GM23338 (cell line): ENCODE measurements around the gene MNX1. TPM values are rescaled to one million over a fixed set of nuclear protein-coding genes. Genes with fewer than 3 reads are reported as not detected.

Source experiments
- ATAC-seq: fragments of 200-7000 bp; cut with Tn5 transposase; 3 replicates; pipeline ENCODE4 v1.9.1; 2020
- DNase-seq: peaks from one replicate; pipeline ENCODE4 v3.0.0-alpha.2; 2015; ENCODE audit warnings: low spot score
- H2AFZ ChIP-seq: fragments of 200-600 bp; sonication (generic); 2 replicates; pipeline ENCODE4 v1.8.0; 2016; ENCODE audit warnings: antibody characterized with exemption, mild to moderate bottlenecking, moderate library complexity
- H3F3A ChIP-seq: fragments of 200-600 bp; sonication (generic); replicated peaks from 2 replicates; pipeline ENCODE4 v1.8.0; 2017; ENCODE audit warnings: antibody characterized with exemption, mixed run types, low read depth
- H3K27ac ChIP-seq: fragments of 200-600 bp; sonication (generic); 2 replicates; pipeline ENCODE4 v1.6.1; 2016; ENCODE audit warnings: low read depth
- H3K27me3 ChIP-seq: fragments of 200-600 bp; sonication (generic); 2 replicates; pipeline ENCODE4 v1.8.0; 2016; ENCODE audit warnings: mild to moderate bottlenecking, mixed run types, moderate library complexity; ENCODE audit not compliant: insufficient read depth
- H3K36me3 ChIP-seq: fragments of 200-600 bp; sonication (generic); 2 replicates; pipeline ENCODE4 v1.8.0; 2016; ENCODE audit warnings: mild to moderate bottlenecking; ENCODE audit not compliant: insufficient read depth
- H3K4me1 ChIP-seq: fragments of 200-600 bp; sonication (generic); 2 replicates; pipeline ENCODE4 v1.8.0; 2016; ENCODE audit warnings: mild to moderate bottlenecking, moderate library complexity; ENCODE audit not compliant: insufficient read depth
- H3K4me2 ChIP-seq: fragments of 200-600 bp; sonication (generic); 2 replicates; pipeline ENCODE4 v1.7.1; 2017; ENCODE audit warnings: mixed run types
- H3K4me3 ChIP-seq: fragments of 200-600 bp; sonication (generic); 2 replicates; pipeline ENCODE4 v1.6.1; 2016; ENCODE audit warnings: mixed run types
- H3K79me2 ChIP-seq: fragments of 200-600 bp; sonication (generic); replicated peaks from 2 replicates; pipeline ENCODE4 v1.8.0; 2017; ENCODE audit warnings: mild to moderate bottlenecking; ENCODE audit not compliant: insufficient read depth
- H3K9me2 ChIP-seq: fragments of 200-600 bp; sonication (generic); 2 replicates; pipeline ENCODE4 v1.8.0; 2017; ENCODE audit not compliant: insufficient read depth
- H4K20me1 ChIP-seq: fragments of 200-600 bp; sonication (generic); replicated peaks from 2 replicates; pipeline ENCODE4 v1.8.0; 2017; ENCODE audit warnings: mild to moderate bottlenecking; ENCODE audit not compliant: insufficient read depth
- H3K27ac Mint-ChIP-seq: 2 replicates; pipeline ENCODE4 v1.8.0; 2020; ENCODE audit warnings: inconsistent platforms, mild to moderate bottlenecking, moderate library complexity, mixed read lengths
- H3K27me3 Mint-ChIP-seq: 3 replicates; pipeline ENCODE4 v1.8.0; 2022; ENCODE audit warnings: low read depth, mild to moderate bottlenecking, moderate library complexity, mixed read lengths, inconsistent platforms; ENCODE audit not compliant: insufficient read depth, poor library complexity
- H3K36me3 Mint-ChIP-seq: 3 replicates; pipeline ENCODE4 v1.8.0; 2021; ENCODE audit warnings: low read depth, mild to moderate bottlenecking, inconsistent platforms, moderate library complexity, mixed read lengths
- H3K4me1 Mint-ChIP-seq: 3 replicates; pipeline ENCODE4 v1.8.0; 2020; ENCODE audit warnings: mild to moderate bottlenecking, inconsistent platforms, mixed read lengths
- H3K4me3 Mint-ChIP-seq: 3 replicates; pipeline ENCODE4 v1.8.0; 2021; ENCODE audit warnings: moderate library complexity, mild to moderate bottlenecking, inconsistent platforms, mixed read lengths
- H3K9me3 Mint-ChIP-seq: 3 replicates; pipeline ENCODE4 v1.8.0; 2020; ENCODE audit warnings: moderate library complexity, mild to moderate bottlenecking, inconsistent platforms, mixed read lengths
- EZH2 ChIP-seq: fragments of 200-600 bp; sonication (generic); IDR thresholded peaks from one replicate; pipeline ENCODE4 v1.8.0; 2017; ENCODE audit warnings: antibody characterized with exemption, mild to moderate bottlenecking, low read depth; ENCODE audit not compliant: unreplicated experiment
- EZH2phosphoT487 ChIP-seq: fragments of 200-600 bp; sonication (generic); IDR thresholded peaks from one replicate; pipeline ENCODE4 v1.8.1; 2018; ENCODE audit warnings: antibody characterized with exemption; ENCODE audit not compliant: unreplicated experiment
- JUNB ChIP-seq: IDR thresholded peaks from one replicate; pipeline ENCODE4 v1.6.1; 2016; ENCODE audit warnings: antibody characterized with exemption; ENCODE audit not compliant: unreplicated experiment
- NANOG ChIP-seq: IDR thresholded peaks from 2 replicates; pipeline ENCODE4 v1.6.1; 2016; ENCODE audit warnings: antibody characterized with exemption, borderline replicate concordance
- polyA plus RNA-seq: library from polyadenylated mRNA; unstranded; fragments of >200 nt; fragmentation: Nextera tagmentation; extraction: Ambion mirVana; gene quantifications from 2 replicates; pipeline ENCODE4 v1.2.1, GENCODE V29; 2016
- total RNA-seq: library from RNA; depleted of rRNA; stranded (reverse); fragments of >200 nt; shearing (Covaris generic); gene quantifications from 2 replicates; pipeline ENCODE4 v1.2.3, GENCODE V29; 2014
- TF ChIP-seq, protein P1 (sequence below): IDR thresholded peaks from 2 replicates; pipeline ENCODE4 v1.6.1; 2016; ENCODE audit warnings: antibody characterized with exemption

MNX1 gene
- total and polyA plus RNA-seq, 2 experiments from 2014 or later = 0.14 to 0.24 TPM

GRCh38 chr7:157006205-157006747 is 4.2 kb downstream of the MNX1 start:
- TF ChIP-seq JUNB (no peak), EZH2 (peak; percentile 79), EZH2phosphoT487 (peak; percentile 84)
- peak; percentile 1; the same call in 2 of the 3 replicates for ATAC-seq
- H3K36me3 Mint-ChIP-seq = no peaks in the 10 kb centered on the region
- Histone ChIP-seq H3K9me2 (no peaks in the 10 kb centered on the region), H4K20me1 (peaks cover 31% of the 10 kb centered on the region), H3K4me2 (peak overlapping the region; percentile 67), H3K4me3 (peak overlapping the region; percentile 41; the same call in 1 of the 2 replicates), H3K4me1 (peaks cover 57% of the 10 kb centered on the region), H3F3A (peaks cover 25% of the 10 kb centered on the region; the same call in 1 of the 2 replicates), H3K27ac (no peak overlapping the region), H2AFZ (peak overlapping the region; percentile 69), H3K79me2 (no peaks in the 10 kb centered on the region), H3K27me3 (peaks cover 97% of the 10 kb centered on the region), H3K36me3 (no peaks in the 10 kb centered on the region)
- H3K4me1 Mint-ChIP-seq = peaks cover 30% of the 10 kb centered on the region
- H3K27me3 Mint-ChIP-seq = peaks cover 87% of the 10 kb centered on the region
- 0 out of 3 replicates have a peak, but pooled peaks cover under 1% of the 10 kb centered on the region for H3K9me3 Mint-ChIP-seq
- 0 out of 3 replicates have a peak overlapping the region, but pooled peaks have one; percentile 27 for H3K4me3 Mint-ChIP-seq
- peak; percentile 67 for DNase-seq
- H3K27ac Mint-ChIP-seq = no peak overlapping the region

DNA sequence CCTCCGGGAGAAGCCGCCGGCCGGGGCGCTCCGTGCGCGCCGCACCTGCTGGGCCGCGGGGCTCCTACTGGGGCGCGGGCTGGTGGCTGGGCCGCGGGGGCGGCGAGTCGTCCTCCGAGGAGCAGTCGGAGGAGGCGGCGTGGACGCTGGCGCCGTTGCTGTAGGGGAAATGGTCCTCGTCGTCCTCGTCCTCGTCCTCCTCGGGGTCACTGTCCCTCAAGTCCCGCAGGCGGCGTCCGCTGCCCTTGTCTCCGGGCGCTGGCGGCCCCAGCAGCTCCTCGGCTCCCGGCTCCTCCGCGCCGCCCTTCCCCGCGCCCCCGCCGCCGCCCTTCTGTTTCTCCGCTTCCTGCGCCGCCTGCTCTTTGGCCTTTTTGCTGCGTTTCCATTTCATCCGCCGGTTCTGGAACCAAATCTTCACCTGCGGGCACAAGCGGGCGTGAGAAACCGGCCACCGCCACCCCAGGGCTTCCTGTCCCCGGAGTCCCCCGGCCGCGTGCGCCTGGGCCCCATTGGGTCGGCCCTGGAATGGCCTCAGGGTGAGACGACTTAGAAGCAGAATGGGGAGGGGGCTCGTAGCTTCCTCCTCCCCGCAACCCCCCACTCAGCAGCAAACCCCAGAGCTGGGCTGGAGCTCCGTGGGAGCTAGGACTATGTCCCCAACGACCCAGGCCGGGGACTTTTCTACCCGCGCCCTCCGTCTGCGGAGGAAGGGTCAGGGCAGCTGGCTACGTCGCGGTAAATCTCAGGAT is 4.8 kb downstream of the MNX1 start:
- peak overlapping the region; percentile 67 for H3K4me2 ChIP-seq
- peak overlapping the region; percentile 69 for H2AFZ ChIP-seq
- peak; percentile 68 for DNase-seq
- H3K27ac ChIP-seq = no peak overlapping the region
- no peaks in the 10 kb centered on the region for H3K79me2 ChIP-seq
- TF ChIP-seq NANOG = no peak
- TF ChIP-seq EZH2phosphoT487 = peak; percentile 99
- TF ChIP-seq EZH2 = peak; percentile 100
- Mint-ChIP-seq H3K27me3 (peaks cover 89% of the 10 kb centered on the region), H3K36me3 (no peaks in the 10 kb centered on the region), H3K27ac (no peak overlapping the region), H3K4me3 (peak overlapping the region; percentile 27; the same call in 1 of the 3 replicates), H3K9me3 (peaks cover 2% of the 10 kb centered on the region; the same call in 1 of the 3 replicates), H3K4me1 (peaks cover 34% of the 10 kb centered on the region)
- peaks cover 97% of the 10 kb centered on the region for H3K27me3 ChIP-seq
- no peak; the same call in 2 of the 3 replicates for ATAC-seq
- peak overlapping the region; percentile 41 for H3K4me3 ChIP-seq
- peaks cover 22% of the 10 kb centered on the region; the same call in 1 of the 2 replicates for H3F3A ChIP-seq
- H3K36me3 ChIP-seq = no peaks in the 10 kb centered on the region
- no peaks in the 10 kb centered on the region for H3K9me2 ChIP-seq
- peaks cover 63% of the 10 kb centered on the region for H3K4me1 ChIP-seq
- peaks cover 31% of the 10 kb centered on the region for H4K20me1 ChIP-seq

- Histone ChIP-seq H3K9me2 (no peaks in the 10 kb centered on the region), H2AFZ (peak overlapping the region; percentile 66; the same call in 1 of the 2 replicates), H3K27me3 (peaks cover 99% of the 10 kb centered on the region), H3K27ac (no peak overlapping the region), H3K79me2 (no peaks in the 10 kb centered on the region), H3K4me1 (peaks cover 64% of the 10 kb centered on the region), H3K4me2 (peak overlapping the region; percentile 86; the same call in 1 of the 2 replicates), H4K20me1 (peaks cover 31% of the 10 kb centered on the region), H3K4me3 (peak overlapping the region; percentile 48), H3F3A (peaks cover 22% of the 10 kb centered on the region; the same call in 1 of the 2 replicates), H3K36me3 (no peaks in the 10 kb centered on the region)
- peak; percentile 41 for DNase-seq
- Mint-ChIP-seq H3K27ac (no peak overlapping the region), H3K36me3 (no peaks in the 10 kb centered on the region), H3K9me3 (peaks cover 2% of the 10 kb centered on the region; the same call in 1 of the 3 replicates), H3K4me3 (peak overlapping the region; percentile 58), H3K27me3 (peaks cover 92% of the 10 kb centered on the region), H3K4me1 (peaks cover 35% of the 10 kb centered on the region)
- no peak for ATAC-seq
- TF ChIP-seq EZH2phosphoT487 (peak; percentile 75), EZH2 (peak; percentile 99)
- TF ChIP-seq, protein P1, sequence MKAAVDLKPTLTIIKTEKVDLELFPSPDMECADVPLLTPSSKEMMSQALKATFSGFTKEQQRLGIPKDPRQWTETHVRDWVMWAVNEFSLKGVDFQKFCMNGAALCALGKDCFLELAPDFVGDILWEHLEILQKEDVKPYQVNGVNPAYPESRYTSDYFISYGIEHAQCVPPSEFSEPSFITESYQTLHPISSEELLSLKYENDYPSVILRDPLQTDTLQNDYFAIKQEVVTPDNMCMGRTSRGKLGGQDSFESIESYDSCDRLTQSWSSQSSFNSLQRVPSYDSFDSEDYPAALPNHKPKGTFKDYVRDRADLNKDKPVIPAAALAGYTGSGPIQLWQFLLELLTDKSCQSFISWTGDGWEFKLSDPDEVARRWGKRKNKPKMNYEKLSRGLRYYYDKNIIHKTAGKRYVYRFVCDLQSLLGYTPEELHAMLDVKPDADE = no peak
Observed at GRCh38 chr7:157004521-157005455, 5.7 kb downstream of the MNX1 start.
